HEK293 (cell line): ENCODE data around the gene ERAP2.
"Not testable (repeated sequence)": the region's sequence is repeated elsewhere in the genome, so short reads cannot be mapped to it uniquely, and the experiment has no call there.

Source experiments
- CTCF ChIA-PET: fragments of 350-600 bp; formaldehyde crosslinking; extraction: SDS; loops from one replicate; lab custom pipeline; 2021; ENCODE audit warnings: antibody characterized with exemption; lab: Yijun Ruan, JAX
- POLR2A ChIA-PET: fragments of 300-600 bp; formaldehyde crosslinking; extraction: SDS; loops from one replicate; lab custom pipeline; 2020; ENCODE audit warnings: antibody characterized with exemption, inconsistent platforms; lab: Yijun Ruan, JAX
- H3K27ac ChIP-seq: fragments of 200-500 bp; sonication (Bioruptor generic); 2 replicates; pipeline ENCODE4 v1.5.1; 2014; ENCODE audit warnings: low read depth, low read length, control low read depth, inconsistent platforms; ENCODE audit errors: extremely low read depth
- H3K36me3 ChIP-seq, 2 experiments: fragments of 200-500 bp in 1 of 2; sonication (Bioruptor generic) in 1 of 2; 1 replicate in 1 of 2; 2 replicates in 1 of 2; pipeline ENCODE4 v1.5.1; 2014 to 2017; ENCODE audit warnings: inconsistent platforms in 2 of 2, low read length in 2 of 2; ENCODE audit not compliant: control insufficient read depth in 2 of 2, insufficient read depth in 1 of 2
- H3K4me1 ChIP-seq: fragments of 200-500 bp; sonication (Bioruptor generic); 2 replicates; pipeline ENCODE4 v1.5.1; 2014; ENCODE audit warnings: mild to moderate bottlenecking, low read length, inconsistent platforms; ENCODE audit not compliant: control insufficient read depth, insufficient read depth
- H3K4me3 ChIP-seq: 2 replicates; pipeline ENCODE4 v1.5.1; 2011; ENCODE audit warnings: low read depth, mild to moderate bottlenecking, control low read depth, low read length, moderate library complexity
- H3K9me3 ChIP-seq: fragments of 200-500 bp; sonication (Bioruptor generic); 2 replicates; pipeline ENCODE4 v1.5.1; 2014; ENCODE audit warnings: low read depth, low read length, inconsistent platforms; ENCODE audit not compliant: control insufficient read depth, insufficient read depth
- BCL6B ChIP-seq: fragments of 450-650 bp; formaldehyde crosslinking; IDR thresholded peaks from 2 replicates; pipeline ENCODE4 v1.5.1; 2017; ENCODE audit warnings: missing biosample characterization, missing genetic modification characterization
- FEZF1 ChIP-seq: fragments of 450-650 bp; formaldehyde crosslinking; IDR thresholded peaks from 2 replicates; pipeline ENCODE4 v1.5.1; 2016; ENCODE audit warnings: missing biosample characterization, missing genetic modification characterization
- HOXD13 ChIP-seq: sonication (generic); formaldehyde crosslinking; IDR thresholded peaks from 2 replicates; pipeline ENCODE4 v1.8.0; 2022; ENCODE audit warnings: missing genetic modification reagents, borderline replicate concordance
- PRDM10 ChIP-seq: fragments of 450-650 bp; formaldehyde crosslinking; IDR thresholded peaks from 2 replicates; pipeline ENCODE4 v1.5.1; 2016; ENCODE audit warnings: missing biosample characterization, missing genetic modification characterization
- SCRT1 ChIP-seq: fragments of 450-650 bp; formaldehyde crosslinking; IDR thresholded peaks from 2 replicates; pipeline ENCODE4 v1.5.1; 2016; ENCODE audit warnings: missing biosample characterization, missing genetic modification characterization, borderline replicate concordance
- SCRT2 ChIP-seq: fragments of 450-650 bp; formaldehyde crosslinking; IDR thresholded peaks from 2 replicates; pipeline ENCODE4 v1.5.1; 2016; ENCODE audit warnings: missing biosample characterization, missing genetic modification characterization
- WT1 ChIP-seq: fragments of 450-650 bp; formaldehyde crosslinking; IDR thresholded peaks from 2 replicates; pipeline ENCODE4 v1.5.1; 2016; ENCODE audit warnings: missing biosample characterization, missing genetic modification characterization
- ZBTB17 ChIP-seq: fragments of 450-650 bp; formaldehyde crosslinking; IDR thresholded peaks from 2 replicates; pipeline ENCODE4 v1.5.1; 2016; ENCODE audit warnings: missing biosample characterization, missing genetic modification characterization
- ZBTB20 ChIP-seq: fragments of 450-650 bp; formaldehyde crosslinking; IDR thresholded peaks from 2 replicates; pipeline ENCODE4 v1.5.1; 2016; ENCODE audit warnings: missing biosample characterization, missing genetic modification characterization
- ZBTB7A ChIP-seq: fragments of 450-650 bp; formaldehyde crosslinking; IDR thresholded peaks from 2 replicates; pipeline ENCODE4 v1.5.1; 2016; ENCODE audit warnings: low read depth, missing biosample characterization, missing genetic modification characterization
- ZNF26 ChIP-seq: fragments of 450-650 bp; formaldehyde crosslinking; IDR thresholded peaks from 2 replicates; pipeline ENCODE4 v1.5.1; 2016; ENCODE audit warnings: missing biosample characterization, missing genetic modification characterization
- ZNF311 ChIP-seq: fragments of 450-650 bp; formaldehyde crosslinking; IDR thresholded peaks from 2 replicates; pipeline ENCODE4 v1.5.1; 2017; ENCODE audit warnings: missing biosample characterization, missing genetic modification characterization, borderline replicate concordance
- ZNF335 ChIP-seq: fragments of 450-650 bp; formaldehyde crosslinking; conservative IDR thresholded peaks from 2 replicates; pipeline ENCODE4 v1.5.1; 2016; ENCODE audit warnings: missing biosample characterization, missing genetic modification characterization
- ZNF600 ChIP-seq: fragments of 450-650 bp; formaldehyde crosslinking; IDR thresholded peaks from 2 replicates; pipeline ENCODE4 v1.5.1; 2016; ENCODE audit warnings: missing biosample characterization, missing genetic modification characterization
- ZNF623 ChIP-seq: fragments of 450-650 bp; formaldehyde crosslinking; IDR thresholded peaks from 2 replicates; pipeline ENCODE4 v1.5.1; 2016; ENCODE audit warnings: missing biosample characterization, missing genetic modification characterization
- TF ChIP-seq, protein P1 (sequence below): fragments of 450-650 bp; IDR thresholded peaks from 2 replicates; pipeline ENCODE4 v1.5.1; 2018; ENCODE audit warnings: missing biosample characterization, mild to moderate bottlenecking, missing genetic modification characterization
- TF ChIP-seq, protein P2 (sequence below): fragments of 450-650 bp; formaldehyde crosslinking; IDR thresholded peaks from 2 replicates; pipeline ENCODE4 v1.5.1; 2016; ENCODE audit warnings: missing biosample characterization, missing genetic modification characterization, borderline replicate concordance
- TF ChIP-seq, protein P3 (sequence below): fragments of 450-650 bp; formaldehyde crosslinking; IDR thresholded peaks from 2 replicates; pipeline ENCODE4 v1.5.1; 2017; ENCODE audit warnings: missing biosample characterization, mild to moderate bottlenecking, missing genetic modification characterization, moderate library complexity

The ERAP2 gene

DNA sequence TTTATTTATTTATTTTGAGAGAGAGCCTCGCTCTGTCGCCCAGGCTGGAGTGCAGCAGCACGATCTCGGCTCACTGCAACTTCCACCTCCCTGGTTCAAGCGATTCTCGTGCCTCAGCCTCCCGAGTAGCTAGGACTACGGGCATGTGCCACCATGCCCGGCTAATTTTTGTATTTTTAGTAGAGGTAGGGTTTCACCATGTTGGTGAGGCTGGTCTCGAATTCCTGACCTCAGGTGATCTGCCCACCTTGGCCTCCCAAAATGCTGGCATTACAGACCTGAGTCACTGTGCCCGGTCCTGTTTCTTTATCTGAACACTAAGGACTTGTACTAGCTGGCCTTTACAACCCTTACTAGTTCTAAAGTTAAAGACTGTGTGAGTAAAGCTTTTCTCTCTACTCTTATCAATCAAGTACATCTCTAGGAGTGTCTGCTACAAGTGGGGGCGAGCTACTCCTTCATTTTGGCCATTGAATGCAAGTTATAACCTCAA is 723 bp downstream of the ERAP2 start:
- H3K27ac ChIP-seq, H3K4me3 ChIP-seq, H3K36me3 ChIP-seq, H3K9me3 ChIP-seq, H3K4me1 ChIP-seq: not testable (repeated sequence)
- peak; percentile 66; the same call in 1 of the 2 replicates for TF ChIP-seq ZNF335
- TF ChIP-seq ZNF600 (tag by site-specific recombination): peak; percentile 61; the same call in 1 of the 2 replicates
- peak; percentile 82 for TF ChIP-seq SCRT2 (tag by site-specific recombination)
- TF ChIP-seq PRDM10: peak; percentile 37; the same call in 1 of the 2 replicates
- TF ChIP-seq SCRT1 (tag by site-specific recombination): peak; percentile 52; the same call in 1 of the 2 replicates
- peak; percentile 55; the same call in 1 of the 2 replicates for TF ChIP-seq ZBTB17
- TF ChIP-seq, protein P1, sequence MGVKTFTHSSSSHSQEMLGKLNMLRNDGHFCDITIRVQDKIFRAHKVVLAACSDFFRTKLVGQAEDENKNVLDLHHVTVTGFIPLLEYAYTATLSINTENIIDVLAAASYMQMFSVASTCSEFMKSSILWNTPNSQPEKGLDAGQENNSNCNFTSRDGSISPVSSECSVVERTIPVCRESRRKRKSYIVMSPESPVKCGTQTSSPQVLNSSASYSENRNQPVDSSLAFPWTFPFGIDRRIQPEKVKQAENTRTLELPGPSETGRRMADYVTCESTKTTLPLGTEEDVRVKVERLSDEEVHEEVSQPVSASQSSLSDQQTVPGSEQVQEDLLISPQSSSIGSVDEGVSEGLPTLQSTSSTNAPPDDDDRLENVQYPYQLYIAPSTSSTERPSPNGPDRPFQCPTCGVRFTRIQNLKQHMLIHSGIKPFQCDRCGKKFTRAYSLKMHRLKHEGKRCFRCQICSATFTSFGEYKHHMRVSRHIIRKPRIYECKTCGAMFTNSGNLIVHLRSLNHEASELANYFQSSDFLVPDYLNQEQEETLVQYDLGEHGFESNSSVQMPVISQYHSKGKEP: 0 out of 2 replicates have a peak, but pooled peaks have one; percentile 26
- ChIA-PET POLR2A (interaction anchor here (1.0 to 1.5 kb wide), 2 partner anchors 59 to 69 kb away, joined by 3 to 7 read pairs; partner anchors contain the start of genes ERAP1 and LNPEP), CTCF (interaction anchor here (0.7 to 1.7 kb wide), 5 partner anchors 8 to 271 kb away, joined by 3 to 10 read pairs (median 3); partner anchors contain the start of gene LNPEP)

DNA sequence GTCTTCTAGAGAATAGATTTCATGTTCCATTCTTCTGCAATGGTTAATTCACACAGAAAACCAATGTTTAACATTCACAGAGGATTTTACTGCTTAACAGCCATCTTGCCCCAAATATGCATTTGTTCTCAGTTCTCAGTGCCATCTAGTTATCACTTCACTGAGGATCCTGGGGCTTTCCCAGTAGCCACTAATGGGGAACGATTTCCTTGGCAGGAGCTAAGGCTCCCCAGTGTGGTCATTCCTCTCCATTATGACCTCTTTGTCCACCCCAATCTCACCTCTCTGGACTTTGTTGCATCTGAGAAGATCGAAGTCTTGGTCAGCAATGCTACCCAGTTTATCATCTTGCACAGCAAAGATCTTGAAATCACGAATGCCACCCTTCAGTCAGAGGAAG is 3.4 kb downstream of the ERAP2 start:
- no peaks in the 10 kb centered on the region; the same call in 1 of the 2 replicates for H3K4me1 ChIP-seq
- H3K27ac ChIP-seq: no peak overlapping the region
- H3K36me3 ChIP-seq: no peaks in the 10 kb centered on the region
- no peaks in the 10 kb centered on the region for H3K9me3 ChIP-seq
- POLR2A ChIA-PET: no interaction called here
- CTCF ChIA-PET: interaction anchor here (3.4 kb wide), 1 partner anchor 11 kb away, joined by 16 read pairs; no protein-coding TSS in a partner anchor
- no peak overlapping the region for H3K4me3 ChIP-seq
- TF ChIP-seq FEZF1 (tag by site-specific recombination): no peak
- no peak for TF ChIP-seq ZBTB20 (tag by site-specific recombination)
- TF ChIP-seq HOXD13 (CRISPR knock-in tag): no peak
- no peak for TF ChIP-seq BCL6B (tag by site-specific recombination)
- no peak for TF ChIP-seq ZNF311
- TF ChIP-seq ZNF623: no peak
- TF ChIP-seq, protein P2, sequence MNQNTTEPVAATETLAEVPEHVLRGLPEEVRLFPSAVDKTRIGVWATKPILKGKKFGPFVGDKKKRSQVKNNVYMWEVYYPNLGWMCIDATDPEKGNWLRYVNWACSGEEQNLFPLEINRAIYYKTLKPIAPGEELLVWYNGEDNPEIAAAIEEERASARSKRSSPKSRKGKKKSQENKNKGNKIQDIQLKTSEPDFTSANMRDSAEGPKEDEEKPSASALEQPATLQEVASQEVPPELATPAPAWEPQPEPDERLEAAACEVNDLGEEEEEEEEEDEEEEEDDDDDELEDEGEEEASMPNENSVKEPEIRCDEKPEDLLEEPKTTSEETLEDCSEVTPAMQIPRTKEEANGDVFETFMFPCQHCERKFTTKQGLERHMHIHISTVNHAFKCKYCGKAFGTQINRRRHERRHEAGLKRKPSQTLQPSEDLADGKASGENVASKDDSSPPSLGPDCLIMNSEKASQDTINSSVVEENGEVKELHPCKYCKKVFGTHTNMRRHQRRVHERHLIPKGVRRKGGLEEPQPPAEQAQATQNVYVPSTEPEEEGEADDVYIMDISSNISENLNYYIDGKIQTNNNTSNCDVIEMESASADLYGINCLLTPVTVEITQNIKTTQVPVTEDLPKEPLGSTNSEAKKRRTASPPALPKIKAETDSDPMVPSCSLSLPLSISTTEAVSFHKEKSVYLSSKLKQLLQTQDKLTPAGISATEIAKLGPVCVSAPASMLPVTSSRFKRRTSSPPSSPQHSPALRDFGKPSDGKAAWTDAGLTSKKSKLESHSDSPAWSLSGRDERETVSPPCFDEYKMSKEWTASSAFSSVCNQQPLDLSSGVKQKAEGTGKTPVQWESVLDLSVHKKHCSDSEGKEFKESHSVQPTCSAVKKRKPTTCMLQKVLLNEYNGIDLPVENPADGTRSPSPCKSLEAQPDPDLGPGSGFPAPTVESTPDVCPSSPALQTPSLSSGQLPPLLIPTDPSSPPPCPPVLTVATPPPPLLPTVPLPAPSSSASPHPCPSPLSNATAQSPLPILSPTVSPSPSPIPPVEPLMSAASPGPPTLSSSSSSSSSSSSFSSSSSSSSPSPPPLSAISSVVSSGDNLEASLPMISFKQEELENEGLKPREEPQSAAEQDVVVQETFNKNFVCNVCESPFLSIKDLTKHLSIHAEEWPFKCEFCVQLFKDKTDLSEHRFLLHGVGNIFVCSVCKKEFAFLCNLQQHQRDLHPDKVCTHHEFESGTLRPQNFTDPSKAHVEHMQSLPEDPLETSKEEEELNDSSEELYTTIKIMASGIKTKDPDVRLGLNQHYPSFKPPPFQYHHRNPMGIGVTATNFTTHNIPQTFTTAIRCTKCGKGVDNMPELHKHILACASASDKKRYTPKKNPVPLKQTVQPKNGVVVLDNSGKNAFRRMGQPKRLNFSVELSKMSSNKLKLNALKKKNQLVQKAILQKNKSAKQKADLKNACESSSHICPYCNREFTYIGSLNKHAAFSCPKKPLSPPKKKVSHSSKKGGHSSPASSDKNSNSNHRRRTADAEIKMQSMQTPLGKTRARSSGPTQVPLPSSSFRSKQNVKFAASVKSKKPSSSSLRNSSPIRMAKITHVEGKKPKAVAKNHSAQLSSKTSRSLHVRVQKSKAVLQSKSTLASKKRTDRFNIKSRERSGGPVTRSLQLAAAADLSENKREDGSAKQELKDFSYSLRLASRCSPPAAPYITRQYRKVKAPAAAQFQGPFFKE (tag by site-specific recombination): no peak
- TF ChIP-seq, protein P3, sequence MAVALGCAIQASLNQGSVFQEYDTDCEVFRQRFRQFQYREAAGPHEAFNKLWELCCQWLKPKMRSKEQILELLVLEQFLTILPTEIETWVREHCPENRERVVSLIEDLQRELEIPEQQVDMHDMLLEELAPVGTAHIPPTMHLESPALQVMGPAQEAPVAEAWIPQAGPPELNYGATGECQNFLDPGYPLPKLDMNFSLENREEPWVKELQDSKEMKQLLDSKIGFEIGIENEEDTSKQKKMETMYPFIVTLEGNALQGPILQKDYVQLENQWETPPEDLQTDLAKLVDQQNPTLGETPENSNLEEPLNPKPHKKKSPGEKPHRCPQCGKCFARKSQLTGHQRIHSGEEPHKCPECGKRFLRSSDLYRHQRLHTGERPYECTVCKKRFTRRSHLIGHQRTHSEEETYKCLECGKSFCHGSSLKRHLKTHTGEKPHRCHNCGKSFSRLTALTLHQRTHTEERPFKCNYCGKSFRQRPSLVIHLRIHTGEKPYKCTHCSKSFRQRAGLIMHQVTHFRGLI: no peak
- no peak for TF ChIP-seq ZBTB7A (tag by site-specific recombination)
- TF ChIP-seq WT1: no peak
- TF ChIP-seq ZNF26 (tag by site-specific recombination): no peak
